ENCODE results near the gene PPAT.

- TF ChIP-seq EZH2phosphoT487 (IDR thresholded peaks at IDR 0.05; ENCODE audit: insufficient read depth, low read depth): no peak
- no peak for TF ChIP-seq EZH2 (IDR thresholded peaks at IDR 0.05; ENCODE audit: insufficient read depth, poor library complexity, severe bottlenecking)
These were observed 60.0 kb downstream of the PPAT start for GRCh38 chr4:56375458-56375857.

Data from GM23248 (cell line).